HepG2 (cell line): Measurements from ENCODE around the gene AARS1. TPM values are rescaled to one million over a fixed set of nuclear protein-coding genes. Genes with fewer than 3 reads are reported as not detected.
A peak's percentile ranks its signal among the peaks of the same experiment; 100 is the strongest.

ENCODE experiments used
- ARNT ChIP-seq: fragments of 450-650 bp; IDR thresholded peaks from 2 replicates; pipeline ENCODE4 v1.6.1; 2017
- ATF7 ChIP-seq, 2 experiments: fragments of 450-650 bp in 1 of 2; sonication (generic) in 1 of 2; formaldehyde crosslinking in 1 of 2; IDR thresholded peaks; 2 replicates each; pipeline versions ENCODE4 v1.4.0 to v1.6.1; 2016 to 2020; ENCODE audit warnings: antibody characterized with exemption in 1 of 2, mild to moderate bottlenecking in 1 of 2, missing genetic modification reagents in 1 of 2
- CENPX ChIP-seq: sonication (generic); formaldehyde crosslinking; IDR thresholded peaks from 2 replicates; pipeline ENCODE4 v1.9.0; 2021; ENCODE audit warnings: mild to moderate bottlenecking, missing genetic modification reagents, moderate library complexity
- CREM ChIP-seq, 2 experiments: sonication (generic) in 1 of 2; formaldehyde crosslinking in 1 of 2; IDR thresholded peaks; 2 replicates each; pipeline versions ENCODE4 v1.4.0 to v1.6.1; 2016 to 2020; ENCODE audit warnings: antibody characterized with exemption in 1 of 2, mild to moderate bottlenecking in 1 of 2, missing genetic modification reagents in 1 of 2
- HCFC1 ChIP-seq: fragments of 150-350 bp; IDR thresholded peaks from 2 replicates; pipeline ENCODE4 v1.6.1; 2014; ENCODE audit warnings: low read depth, low read length
- HES4 ChIP-seq: sonication (generic); formaldehyde crosslinking; IDR thresholded peaks from 2 replicates; pipeline ENCODE4 v1.9.0; 2021; ENCODE audit warnings: mild to moderate bottlenecking, missing genetic modification reagents, borderline replicate concordance
- JUNB ChIP-seq: sonication (generic); formaldehyde crosslinking; IDR thresholded peaks from 2 replicates; pipeline ENCODE4 v1.8.0; 2022; ENCODE audit warnings: missing genetic modification reagents, mild to moderate bottlenecking, borderline replicate concordance
- MAZ ChIP-seq, 2 experiments: sonication (generic) in 1 of 2; formaldehyde crosslinking in 1 of 2; IDR thresholded peaks; 2 replicates each; pipeline versions ENCODE4 v1.5.0 to v1.6.1; 2012 to 2020; ENCODE audit warnings: low read depth in 2 of 2, mild to moderate bottlenecking in 2 of 2, borderline replicate concordance in 1 of 2, improper control_type of control experiment in 1 of 2, low read length in 1 of 2, missing genetic modification reagents in 1 of 2, moderate library complexity in 1 of 2
- NFYB ChIP-seq: sonication (generic); formaldehyde crosslinking; IDR thresholded peaks from 2 replicates; pipeline ENCODE4 v1.4.0; 2020; ENCODE audit warnings: missing genetic modification reagents
- NONO ChIP-seq, 2 experiments: fragments of 450-650 bp in 1 of 2; sonication (generic) in 1 of 2; formaldehyde crosslinking in 1 of 2; IDR thresholded peaks in 1 of 2; conservative IDR thresholded peaks in 1 of 2; 2 replicates each; pipeline versions ENCODE4 v1.6.1 to v1.8.0; 2017 to 2022; ENCODE audit warnings: mild to moderate bottlenecking in 1 of 2, missing genetic modification reagents in 1 of 2, moderate library complexity in 1 of 2
- NR2C2 ChIP-seq: sonication (generic); formaldehyde crosslinking; IDR thresholded peaks from 2 replicates; pipeline ENCODE4 v1.4.0; 2020; ENCODE audit warnings: missing genetic modification reagents, mild to moderate bottlenecking, moderate library complexity, borderline replicate concordance
- RFX1 ChIP-seq: fragments of 450-650 bp; IDR thresholded peaks from 2 replicates; pipeline ENCODE4 v1.6.1; 2017
- SKI ChIP-seq: fragments of 450-650 bp; IDR thresholded peaks from one replicate; pipeline ENCODE4 v1.6.1; 2018; ENCODE audit warnings: mild to moderate bottlenecking; ENCODE audit not compliant: partially characterized antibody
- SP140L ChIP-seq: sonication (generic); formaldehyde crosslinking; IDR thresholded peaks from 2 replicates; pipeline ENCODE4 v1.4.0; 2020; ENCODE audit warnings: missing genetic modification reagents, borderline replicate concordance
- TGIF2 ChIP-seq: IDR thresholded peaks from 2 replicates; pipeline ENCODE4 v1.6.1; 2016; ENCODE audit warnings: control low read depth, missing compliant biosample characterization
- WIZ ChIP-seq: sonication (generic); formaldehyde crosslinking; IDR thresholded peaks from 2 replicates; pipeline ENCODE4 v1.5.1; 2020; ENCODE audit warnings: mild to moderate bottlenecking, missing genetic modification reagents
- ZNF562 ChIP-seq: sonication (generic); formaldehyde crosslinking; IDR thresholded peaks from 2 replicates; pipeline ENCODE4 v1.8.0; 2022; ENCODE audit warnings: missing genetic modification reagents, borderline replicate concordance
- ZNF891 ChIP-seq: sonication (generic); formaldehyde crosslinking; IDR thresholded peaks from 2 replicates; pipeline ENCODE4 v1.5.0; 2020; ENCODE audit warnings: mild to moderate bottlenecking, missing genetic modification reagents
- polyA plus RNA-seq, 8 experiments: library from polyadenylated mRNA; depleted of rRNA in 3 of 8; stranded (reverse) in 7 of 8; unstranded in 1 of 8; fragments of >200 nt; fragmentation: Illumina TruSeq in 4 of 8; extraction: Trizol in 4 of 8; gene quantifications; 2 replicates each; pipeline versions ENCODE4 v1.2.1 to v1.2.3, GENCODE V29; 2011 to 2016; ENCODE audit warnings: low read depth in 4 of 8, missing spikeins in 1 of 8, mixed read lengths in 1 of 8; ENCODE audit not compliant: insufficient read depth in 1 of 8
- total RNA-seq, 5 experiments: library from RNA; depleted of rRNA; stranded (reverse); fragments of >200 nt; fragmentation: Illumina TruSeq; extraction: Trizol; gene quantifications; 2 replicates each; pipeline ENCODE4 v1.2.3, GENCODE V29; 2016; ENCODE audit warnings: low read depth in 1 of 5
- TF ChIP-seq, protein P1 (sequence below): IDR thresholded peaks from 2 replicates; pipeline ENCODE4 v1.6.1; 2012; ENCODE audit warnings: low read length, improper control_type of control experiment
- TF ChIP-seq, protein P2 (sequence below): sonication (generic); formaldehyde crosslinking; IDR thresholded peaks from 2 replicates; pipeline ENCODE4 v1.5.1; 2020; ENCODE audit warnings: missing genetic modification reagents, mild to moderate bottlenecking, borderline replicate concordance
- TF ChIP-seq, protein P3 (sequence below): sonication (generic); formaldehyde crosslinking; IDR thresholded peaks from 2 replicates; pipeline ENCODE4 v1.4.0; 2020; ENCODE audit warnings: missing genetic modification reagents, borderline replicate concordance

AARS1 gene
- total and polyA plus RNA-seq, 2 of the 13 experiments (the other 11 are each of a cell fraction or from before 2014, with no cell fraction given) = 107 to 132 TPM

DNA sequence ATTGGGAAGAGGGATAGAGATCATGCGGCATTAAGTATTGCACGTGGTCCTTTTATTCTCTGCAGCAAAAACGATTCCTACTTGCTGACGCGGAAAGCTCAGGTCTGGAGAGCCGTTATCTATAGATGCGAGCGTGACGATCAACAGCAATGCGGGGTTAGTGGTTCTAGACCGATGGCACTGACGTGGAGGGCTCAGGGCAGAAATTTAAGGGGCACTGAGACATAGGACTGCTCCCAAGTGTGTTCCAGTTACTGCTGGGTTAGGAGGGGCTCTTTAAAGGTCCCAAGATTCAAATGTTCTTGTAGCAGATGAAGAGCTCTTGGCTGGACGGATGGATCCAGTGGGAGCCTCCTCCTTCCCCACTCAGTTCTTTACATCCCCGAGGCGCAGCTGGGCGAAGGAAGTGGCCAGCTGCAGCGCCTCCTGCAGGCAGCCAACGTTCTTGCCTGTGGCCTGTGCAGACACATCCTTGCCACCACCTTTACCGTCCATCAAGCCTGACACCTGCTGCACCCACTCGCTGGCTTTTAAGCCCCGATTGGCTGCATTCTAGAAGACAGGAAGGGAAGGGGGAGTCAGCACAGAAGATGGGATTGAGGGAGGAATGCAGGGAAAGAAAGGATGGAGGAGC is 36.8 kb downstream of the AARS1 start (continued):
- TF ChIP-seq, protein P1, sequence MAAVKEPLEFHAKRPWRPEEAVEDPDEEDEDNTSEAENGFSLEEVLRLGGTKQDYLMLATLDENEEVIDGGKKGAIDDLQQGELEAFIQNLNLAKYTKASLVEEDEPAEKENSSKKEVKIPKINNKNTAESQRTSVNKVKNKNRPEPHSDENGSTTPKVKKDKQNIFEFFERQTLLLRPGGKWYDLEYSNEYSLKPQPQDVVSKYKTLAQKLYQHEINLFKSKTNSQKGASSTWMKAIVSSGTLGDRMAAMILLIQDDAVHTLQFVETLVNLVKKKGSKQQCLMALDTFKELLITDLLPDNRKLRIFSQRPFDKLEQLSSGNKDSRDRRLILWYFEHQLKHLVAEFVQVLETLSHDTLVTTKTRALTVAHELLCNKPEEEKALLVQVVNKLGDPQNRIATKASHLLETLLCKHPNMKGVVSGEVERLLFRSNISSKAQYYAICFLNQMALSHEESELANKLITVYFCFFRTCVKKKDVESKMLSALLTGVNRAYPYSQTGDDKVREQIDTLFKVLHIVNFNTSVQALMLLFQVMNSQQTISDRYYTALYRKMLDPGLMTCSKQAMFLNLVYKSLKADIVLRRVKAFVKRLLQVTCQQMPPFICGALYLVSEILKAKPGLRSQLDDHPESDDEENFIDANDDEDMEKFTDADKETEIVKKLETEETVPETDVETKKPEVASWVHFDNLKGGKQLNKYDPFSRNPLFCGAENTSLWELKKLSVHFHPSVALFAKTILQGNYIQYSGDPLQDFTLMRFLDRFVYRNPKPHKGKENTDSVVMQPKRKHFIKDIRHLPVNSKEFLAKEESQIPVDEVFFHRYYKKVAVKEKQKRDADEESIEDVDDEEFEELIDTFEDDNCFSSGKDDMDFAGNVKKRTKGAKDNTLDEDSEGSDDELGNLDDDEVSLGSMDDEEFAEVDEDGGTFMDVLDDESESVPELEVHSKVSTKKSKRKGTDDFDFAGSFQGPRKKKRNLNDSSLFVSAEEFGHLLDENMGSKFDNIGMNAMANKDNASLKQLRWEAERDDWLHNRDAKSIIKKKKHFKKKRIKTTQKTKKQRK = no peak
- TF ChIP-seq SP140L (CRISPR knock-in tag) = no peak
- no peak for TF ChIP-seq ZNF891 (CRISPR knock-in tag)
- no peak for TF ChIP-seq NONO (IDR thresholded peaks at IDR 0.05)
- TF ChIP-seq NONO (CRISPR knock-in tag; conservative IDR thresholded peaks at IDR 0.05) = no peak
- no peak for TF ChIP-seq WIZ (CRISPR knock-in tag)
- no peak for TF ChIP-seq SKI
- TF ChIP-seq CREM (IDR thresholded peaks at IDR 0.05) = no peak
- TF ChIP-seq CREM (CRISPR knock-in tag; IDR thresholded peaks at IDR 0.05) = no peak
- TF ChIP-seq, protein P2, sequence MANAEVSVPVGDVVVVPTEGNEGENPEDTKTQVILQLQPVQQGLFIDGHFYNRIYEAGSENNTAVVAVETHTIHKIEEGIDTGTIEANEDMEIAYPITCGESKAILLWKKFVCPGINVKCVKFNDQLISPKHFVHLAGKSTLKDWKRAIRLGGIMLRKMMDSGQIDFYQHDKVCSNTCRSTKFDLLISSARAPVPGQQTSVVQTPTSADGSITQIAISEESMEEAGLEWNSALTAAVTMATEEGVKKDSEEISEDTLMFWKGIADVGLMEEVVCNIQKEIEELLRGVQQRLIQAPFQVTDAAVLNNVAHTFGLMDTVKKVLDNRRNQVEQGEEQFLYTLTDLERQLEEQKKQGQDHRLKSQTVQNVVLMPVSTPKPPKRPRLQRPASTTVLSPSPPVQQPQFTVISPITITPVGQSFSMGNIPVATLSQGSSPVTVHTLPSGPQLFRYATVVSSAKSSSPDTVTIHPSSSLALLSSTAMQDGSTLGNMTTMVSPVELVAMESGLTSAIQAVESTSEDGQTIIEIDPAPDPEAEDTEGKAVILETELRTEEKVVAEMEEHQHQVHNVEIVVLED = no peak
- TF ChIP-seq NR2C2 (CRISPR knock-in tag) = no peak
- no peak for TF ChIP-seq ARNT
- TF ChIP-seq TGIF2 (CRISPR knock-in tag) = no peak
- no peak for TF ChIP-seq HCFC1
- no peak for TF ChIP-seq ZNF562 (CRISPR knock-in tag)
- no peak for TF ChIP-seq CENPX (CRISPR knock-in tag)
- TF ChIP-seq MAZ (IDR thresholded peaks at IDR 0.05; ENCODE audit: borderline replicate concordance, low read depth, low read length) = no peak
- TF ChIP-seq MAZ (CRISPR knock-in tag; IDR thresholded peaks at IDR 0.05; ENCODE audit: low read depth) = no peak
- no peak for TF ChIP-seq ATF7 (IDR thresholded peaks at IDR 0.05)
- 0 out of 2 replicates have a peak, but pooled peaks have one; percentile 14 for TF ChIP-seq ATF7 (CRISPR knock-in tag; IDR thresholded peaks at IDR 0.05)
- no peak for TF ChIP-seq RFX1
- TF ChIP-seq, protein P3, sequence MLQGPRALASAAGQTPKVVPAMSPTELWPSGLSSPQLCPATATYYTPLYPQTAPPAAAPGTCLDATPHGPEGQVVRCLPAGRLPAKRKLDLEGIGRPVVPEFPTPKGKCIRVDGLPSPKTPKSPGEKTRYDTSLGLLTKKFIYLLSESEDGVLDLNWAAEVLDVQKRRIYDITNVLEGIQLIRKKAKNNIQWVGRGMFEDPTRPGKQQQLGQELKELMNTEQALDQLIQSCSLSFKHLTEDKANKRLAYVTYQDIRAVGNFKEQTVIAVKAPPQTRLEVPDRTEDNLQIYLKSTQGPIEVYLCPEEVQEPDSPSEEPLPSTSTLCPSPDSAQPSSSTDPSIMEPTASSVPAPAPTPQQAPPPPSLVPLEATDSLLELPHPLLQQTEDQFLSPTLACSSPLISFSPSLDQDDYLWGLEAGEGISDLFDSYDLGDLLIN (CRISPR knock-in tag) = no peak
- TF ChIP-seq JUNB (CRISPR knock-in tag) = no peak
- no peak for TF ChIP-seq HES4
- TF ChIP-seq NFYB (CRISPR knock-in tag) = peak; percentile 13; the same call in 1 of the 2 replicates
